K562 (cell line): ENCODE measurements around the gene HEPACAM2. TPM values are rescaled to one million over a fixed set of nuclear protein-coding genes. Genes with fewer than 3 reads are reported as not detected.
A peak's percentile ranks its signal among the peaks of the same experiment; 100 is the strongest.

Experiments
- ATAC-seq: fragments of 200-7000 bp; cut with Tn5 transposase; 3 replicates; pipeline ENCODE4 v1.9.1; 2020; ENCODE audit warnings: moderate library complexity
- BruUV-seq: library from RNA; stranded (reverse); fragments of 400-500 nt; replicated peaks from 2 replicates; lab custom pipeline; 2021; lab: Mats Ljungman, UMichigan
- CTCF ChIA-PET: fragments of 300-600 bp; formaldehyde crosslinking; extraction: SDS; loops from one replicate; lab custom pipeline; 2021; ENCODE audit warnings: low intra/inter-chr PET ratio; lab: Yijun Ruan, JAX
- POLR2A ChIA-PET: fragments of 300-600, 350-650 bp; sonication (Branson Sonifier 250); formaldehyde crosslinking; extraction: SDS; loops from one replicate; lab custom pipeline; 2021; ENCODE audit warnings: antibody characterized with exemption, inconsistent platforms; lab: Yijun Ruan, JAX
- DNase-seq, 4 experiments: peaks; one replicate each; pipeline versions ENCODE4 v3.0.0 to v3.0.0-alpha.2; 2011 to 2018; ENCODE audit warnings: low spot score in 3 of 4, mixed read lengths in 3 of 4; ENCODE audit errors: extremely low read depth in 1 of 4
- FAIRE-seq: peaks from 2 replicates; lab custom pipeline; 2011; peaks lifted over from hg19 to GRCh38; lab: Jason Lieb, UNC
- H2AFZ ChIP-seq: 2 replicates; pipeline ENCODE4 v1.6.0; 2011; ENCODE audit warnings: low read depth, low read length, control low read depth, inconsistent platforms
- H3K27ac ChIP-seq: fragments of 200-600 bp; 3 replicates; pipeline ENCODE4 v1.8.0; 2011; ENCODE audit warnings: low read depth, mild to moderate bottlenecking, control low read depth, inconsistent platforms, low read length, moderate library complexity, mixed read lengths; ENCODE audit errors: extremely low read depth
- H3K27me3 ChIP-seq, 2 experiments: fragments of 300-600 bp in 1 of 2; 2 replicates in 1 of 2; 3 replicates in 1 of 2; pipeline versions ENCODE4 v1.6.0 to v1.8.0; 2011; ENCODE audit warnings: inconsistent platforms in 2 of 2, low read length in 2 of 2, mild to moderate bottlenecking in 1 of 2, mixed read lengths in 1 of 2, moderate library complexity in 1 of 2; ENCODE audit not compliant: control insufficient read depth in 2 of 2, insufficient read depth in 2 of 2
- H3K36me3 ChIP-seq: fragments of 300-600 bp; 3 replicates; pipeline ENCODE4 v1.8.0; 2011; ENCODE audit warnings: mild to moderate bottlenecking, low read length, inconsistent platforms; ENCODE audit not compliant: control insufficient read depth, insufficient read depth
- H3K4me1 ChIP-seq, 2 experiments: fragments of 200-600 bp in 1 of 2; replicated peaks in 1 of 2; 2 replicates in 1 of 2; 3 replicates in 1 of 2; pipeline versions ENCODE4 v1.5.1 to v1.8.0; 2011; ENCODE audit warnings: inconsistent platforms in 2 of 2, low read length in 2 of 2, mild to moderate bottlenecking in 1 of 2, mixed read lengths in 1 of 2, moderate library complexity in 1 of 2; ENCODE audit not compliant: control insufficient read depth in 2 of 2, insufficient read depth in 2 of 2
- H3K4me2 ChIP-seq: 2 replicates; pipeline ENCODE4 v1.6.1; 2011; ENCODE audit warnings: low read length, control low read depth, inconsistent platforms, mixed read lengths; ENCODE audit not compliant: insufficient read depth
- H3K4me3 ChIP-seq: fragments of 200-600 bp; sonication (generic), shearing (Covaris generic); 2 replicates; pipeline ENCODE4 v1.5.1; 2016; ENCODE audit warnings: control low read depth, inconsistent platforms
- H3K79me2 ChIP-seq: fragments of 200-600 bp; 3 replicates; pipeline ENCODE4 v1.8.0; 2011; ENCODE audit warnings: low read length, inconsistent platforms; ENCODE audit not compliant: control insufficient read depth, insufficient read depth
- H3K9ac ChIP-seq, 2 experiments: 2 replicates each; pipeline versions ENCODE4 v1.6.0 to v1.6.1; 2011; ENCODE audit warnings: low read depth in 2 of 2, low read length in 2 of 2, control low read depth in 1 of 2, inconsistent platforms in 1 of 2, mild to moderate bottlenecking in 1 of 2, mixed read lengths in 1 of 2; ENCODE audit not compliant: insufficient read depth in 1 of 2
- H3K9me1 ChIP-seq: one replicate; pipeline ENCODE4 v1.6.0; 2011; ENCODE audit warnings: inconsistent platforms, mild to moderate bottlenecking, low read length, moderate library complexity; ENCODE audit not compliant: control insufficient read depth, insufficient read depth
- H3K9me3 ChIP-seq: replicated peaks from 2 replicates; pipeline ENCODE4 v1.5.1; 2011; ENCODE audit warnings: low read depth, low read length, inconsistent platforms; ENCODE audit not compliant: control insufficient read depth, insufficient read depth
- H4K20me1 ChIP-seq: replicated peaks from 2 replicates; pipeline ENCODE4 v1.6.1; 2011; ENCODE audit warnings: low read length, inconsistent platforms, mixed read lengths; ENCODE audit not compliant: control insufficient read depth, insufficient read depth
- ATF1 ChIP-seq, 2 experiments: fragments of 450-650 bp in 1 of 2; IDR thresholded peaks; 2 replicates each; pipeline ENCODE4 v1.6.1; 2016; ENCODE audit warnings: missing compliant biosample characterization in 1 of 2, missing genetic modification characterization in 1 of 2
- CTBP1 ChIP-seq: fragments of 450-650 bp; IDR thresholded peaks from 2 replicates; pipeline ENCODE4 v1.6.1; 2016; ENCODE audit warnings: borderline replicate concordance
- ELF4 ChIP-seq: fragments of 450-650 bp; formaldehyde crosslinking; IDR thresholded peaks from 2 replicates; pipeline ENCODE4 v1.4.0; 2022; ENCODE audit warnings: missing genetic modification characterization
- RAD21 ChIP-seq, 2 experiments: fragments of 250-450 bp in 1 of 2; fragments of 450-650 bp in 1 of 2; sonication (Bioruptor Pico) in 1 of 2; formaldehyde crosslinking in 1 of 2; IDR thresholded peaks in 1 of 2; conservative IDR thresholded peaks in 1 of 2; 2 replicates each; pipeline versions ENCODE4 v1.4.0 to v1.8.0; 2020 to 2022; ENCODE audit warnings: mild to moderate bottlenecking in 2 of 2, moderate library complexity in 1 of 2
- SMARCC2 ChIP-seq: fragments of 450-650 bp; IDR thresholded peaks from 2 replicates; pipeline ENCODE4 v1.6.1; 2017; ENCODE audit warnings: antibody characterized with exemption, moderate library complexity, mild to moderate bottlenecking, low read depth
- ZFP36 ChIP-seq: fragments of 150-350 bp; IDR thresholded peaks from 2 replicates; pipeline ENCODE4 v1.6.1; 2018; ENCODE audit warnings: low read length, low read depth; ENCODE audit not compliant: partially characterized antibody
- ZNF57 ChIP-seq: fragments of 450-650 bp; formaldehyde crosslinking; IDR thresholded peaks from 2 replicates; pipeline ENCODE4 v1.4.0; 2020; ENCODE audit warnings: mild to moderate bottlenecking, moderate library complexity
- WGBS: fragments of 100-300 bp; shearing (Covaris generic); methylation state at CpG from one replicate; pipeline ENCODE4 v1.1.6; 2016; ENCODE audit warnings: low coverage, mixed read lengths; ENCODE audit not compliant: insufficient coverage; ENCODE audit errors: missing lambda C conversion rate; 5-methylcytosine and 5-hydroxymethylcytosine counted together
- in situ Hi-C: fragments of 300-500 bp; cut with MboI; formaldehyde crosslinking; loops from 4 replicates; pipeline ENCODE4 v1.15.0; 2018; ENCODE audit warnings: inconsistent platforms, mixed read lengths
- intact Hi-C: fragments of 100-400 bp; cut with micrococcal nuclease; formaldehyde crosslinking; loops from 2 replicates; pipeline ENCODE4 v1.14.2; 2022
- polyA plus RNA-seq, 8 experiments: library from polyadenylated mRNA; depleted of rRNA in 4 of 8; stranded (reverse) in 5 of 8; unstranded in 3 of 8; fragments of >200 nt; fragmentation: Nextera tagmentation in 2 of 8; fragmentation: Illumina TruSeq in 1 of 8; extraction: Ambion mirVana in 2 of 8; extraction: Trizol in 1 of 8; gene quantifications; 2 replicates each; pipeline versions ENCODE4 v1.2.1 to v1.2.3, GENCODE V29; 2011 to 2014; ENCODE audit warnings: inconsistent platforms in 1 of 8, missing spikeins in 1 of 8
- total RNA-seq, 7 experiments: library from RNA; depleted of rRNA in 6 of 7; stranded (reverse); fragments of >200 nt in 6 of 7; fragmentation: Illumina TruSeq in 2 of 7; extraction: Trizol in 2 of 7; gene quantifications; 2 replicates each; pipeline versions ENCODE4 v1.2.1 to v1.2.3, GENCODE V29; 2011 to 2021; ENCODE audit warnings: low replicate concordance in 1 of 7
- TF ChIP-seq, protein P1 (sequence below): fragments of 450-650 bp; formaldehyde crosslinking; IDR thresholded peaks from 2 replicates; pipeline ENCODE4 v1.4.0; 2020; ENCODE audit warnings: mild to moderate bottlenecking, moderate library complexity
- TF ChIP-seq, protein P2 (sequence below), 2 experiments: fragments of 450-650 bp; formaldehyde crosslinking in 1 of 2; IDR thresholded peaks; 2 replicates each; pipeline versions ENCODE4 v1.4.0 to v1.6.1; 2014 to 2020; ENCODE audit warnings: mild to moderate bottlenecking in 2 of 2, borderline replicate concordance in 1 of 2, low read depth in 1 of 2

The HEPACAM2 gene
- total and polyA plus RNA-seq, 9 of the 15 experiments (the other 6 are each of a cell fraction or from before 2014, with no cell fraction given) = 2.0 to 6.5 (median 3.9) TPM

DNA sequence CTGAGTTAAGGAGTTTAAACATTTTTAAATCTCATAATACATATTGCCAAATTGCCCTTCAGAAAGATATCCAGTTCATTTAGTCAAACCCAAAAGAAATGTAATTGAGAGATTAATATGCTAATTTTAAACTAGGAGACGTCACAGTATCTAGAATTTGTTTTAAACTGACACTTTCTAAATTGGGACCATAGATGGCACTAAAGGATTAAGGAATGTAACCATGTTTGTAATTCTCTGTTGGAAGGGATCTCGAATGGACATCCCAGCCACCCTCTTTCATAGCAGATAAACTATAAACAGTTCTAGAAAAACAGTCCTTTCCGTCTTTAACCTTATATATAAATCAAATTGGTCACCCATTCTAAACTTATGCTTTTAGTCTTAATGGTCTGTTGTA, 48.1 kb downstream of the HEPACAM2 start:
- H2AFZ ChIP-seq = no peak overlapping the region
- H3K4me2 ChIP-seq = no peak overlapping the region
- H3K27me3 ChIP-seq = peaks cover 0 to 2% of the 10 kb centered on the region in 2 experiments; a peak in 1 of 5 replicates
- intact Hi-C loops = loop anchor here (1.0 to 10.0 kb wide), 5 partner anchors 50 to 373 kb away; partner anchors contain the start of gene VPS50
- H4K20me1 ChIP-seq = no peaks in the 10 kb centered on the region
- FAIRE-seq = no peak
- no peaks in the 10 kb centered on the region for H3K9me1 ChIP-seq
- ChIA-PET POLR2A (no interaction called here), CTCF (interaction anchor here (0.6 to 1.3 kb wide), 4 partner anchors 196 to 1257 kb away, joined by 3 to 4 read pairs (median 3); no protein-coding TSS in a partner anchor)
- H3K9ac ChIP-seq = no peak overlapping the region
- H3K79me2 ChIP-seq = no peaks in the 10 kb centered on the region
- no peak overlapping the region for H3K27ac ChIP-seq
- no peaks in the 10 kb centered on the region for H3K9me3 ChIP-seq
- WGBS = 0% methylated on average over 3 of the region's 3 CpGs
- no peaks in the 10 kb centered on the region for H3K36me3 ChIP-seq
- in situ Hi-C loops = loop anchor here (10.0 kb wide), 1 partner anchor 377 kb away; no protein-coding TSS in a partner anchor
- no peaks in the 10 kb centered on the region for H3K4me1 ChIP-seq
- ATAC-seq = peak; percentile 84
- no peak overlapping the region for H3K4me3 ChIP-seq
- BruUV-seq = no TSS peak
- peak in 2 of 4 experiments; percentile 25 to 29 for DNase-seq
- TF ChIP-seq RAD21 (CRISPR knock-in tag; conservative IDR thresholded peaks at IDR 0.05 in 1 of 2, IDR thresholded peaks at IDR 0.05 in 1 of 2) = peak; percentile 69 to 75
- TF ChIP-seq ZNF57 (CRISPR knock-in tag) = no peak
- TF ChIP-seq ZFP36 = no peak
- TF ChIP-seq CTBP1 = no peak
- TF ChIP-seq, protein P1, sequence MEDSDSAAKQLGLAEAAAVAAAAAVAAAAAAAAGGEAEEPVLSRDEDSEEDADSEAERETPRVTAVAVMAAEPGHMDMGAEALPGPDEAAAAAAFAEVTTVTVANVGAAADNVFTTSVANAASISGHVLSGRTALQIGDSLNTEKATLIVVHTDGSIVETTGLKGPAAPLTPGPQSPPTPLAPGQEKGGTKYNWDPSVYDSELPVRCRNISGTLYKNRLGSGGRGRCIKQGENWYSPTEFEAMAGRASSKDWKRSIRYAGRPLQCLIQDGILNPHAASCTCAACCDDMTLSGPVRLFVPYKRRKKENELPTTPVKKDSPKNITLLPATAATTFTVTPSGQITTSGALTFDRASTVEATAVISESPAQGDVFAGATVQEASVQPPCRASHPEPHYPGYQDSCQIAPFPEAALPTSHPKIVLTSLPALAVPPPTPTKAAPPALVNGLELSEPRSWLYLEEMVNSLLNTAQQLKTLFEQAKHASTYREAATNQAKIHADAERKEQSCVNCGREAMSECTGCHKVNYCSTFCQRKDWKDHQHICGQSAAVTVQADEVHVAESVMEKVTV (CRISPR knock-in tag) = peak; percentile 42; the same call in 1 of the 2 replicates
- no peak for TF ChIP-seq ATF1 (CRISPR knock-in tag; IDR thresholded peaks at IDR 0.05)
- peak; percentile 21; the same call in 1 of the 2 replicates for TF ChIP-seq ATF1 (tag; IDR thresholded peaks at IDR 0.05)
- TF ChIP-seq, protein P2, sequence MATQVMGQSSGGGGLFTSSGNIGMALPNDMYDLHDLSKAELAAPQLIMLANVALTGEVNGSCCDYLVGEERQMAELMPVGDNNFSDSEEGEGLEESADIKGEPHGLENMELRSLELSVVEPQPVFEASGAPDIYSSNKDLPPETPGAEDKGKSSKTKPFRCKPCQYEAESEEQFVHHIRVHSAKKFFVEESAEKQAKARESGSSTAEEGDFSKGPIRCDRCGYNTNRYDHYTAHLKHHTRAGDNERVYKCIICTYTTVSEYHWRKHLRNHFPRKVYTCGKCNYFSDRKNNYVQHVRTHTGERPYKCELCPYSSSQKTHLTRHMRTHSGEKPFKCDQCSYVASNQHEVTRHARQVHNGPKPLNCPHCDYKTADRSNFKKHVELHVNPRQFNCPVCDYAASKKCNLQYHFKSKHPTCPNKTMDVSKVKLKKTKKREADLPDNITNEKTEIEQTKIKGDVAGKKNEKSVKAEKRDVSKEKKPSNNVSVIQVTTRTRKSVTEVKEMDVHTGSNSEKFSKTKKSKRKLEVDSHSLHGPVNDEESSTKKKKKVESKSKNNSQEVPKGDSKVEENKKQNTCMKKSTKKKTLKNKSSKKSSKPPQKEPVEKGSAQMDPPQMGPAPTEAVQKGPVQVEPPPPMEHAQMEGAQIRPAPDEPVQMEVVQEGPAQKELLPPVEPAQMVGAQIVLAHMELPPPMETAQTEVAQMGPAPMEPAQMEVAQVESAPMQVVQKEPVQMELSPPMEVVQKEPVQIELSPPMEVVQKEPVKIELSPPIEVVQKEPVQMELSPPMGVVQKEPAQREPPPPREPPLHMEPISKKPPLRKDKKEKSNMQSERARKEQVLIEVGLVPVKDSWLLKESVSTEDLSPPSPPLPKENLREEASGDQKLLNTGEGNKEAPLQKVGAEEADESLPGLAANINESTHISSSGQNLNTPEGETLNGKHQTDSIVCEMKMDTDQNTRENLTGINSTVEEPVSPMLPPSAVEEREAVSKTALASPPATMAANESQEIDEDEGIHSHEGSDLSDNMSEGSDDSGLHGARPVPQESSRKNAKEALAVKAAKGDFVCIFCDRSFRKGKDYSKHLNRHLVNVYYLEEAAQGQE (IDR thresholded peaks at IDR 0.05; ENCODE audit: borderline replicate concordance) = peak; percentile 52; the same call in 1 of the 2 replicates
- TF ChIP-seq, protein P2 (CRISPR knock-in tag; IDR thresholded peaks at IDR 0.05; ENCODE audit: low read depth) = no peak
- no peak for TF ChIP-seq SMARCC2
- TF ChIP-seq ELF4 (CRISPR knock-in tag) = no peak
